ENCODE measurements around the gene CDC42BPA.

DNA sequence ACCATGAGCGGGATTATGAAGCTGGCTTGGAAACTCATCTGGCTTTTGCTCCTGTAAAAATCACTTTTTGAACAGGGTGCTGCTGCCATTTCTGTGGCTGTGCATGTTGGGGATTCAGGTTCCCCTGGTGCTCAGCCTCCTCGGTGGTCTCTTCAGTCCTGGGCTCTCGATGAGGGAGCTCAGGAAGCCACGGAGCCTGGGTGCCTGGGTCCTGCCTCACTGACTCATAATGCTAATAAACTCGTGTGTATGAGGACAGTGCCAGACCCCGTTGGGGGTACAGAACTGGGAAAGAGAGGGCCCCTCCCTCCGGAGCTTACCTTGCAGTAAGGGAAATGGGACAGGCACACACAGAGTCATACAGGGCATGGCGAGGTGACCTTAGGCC lies 372.4 kb downstream of the CDC42BPA start:
- no peak for TF ChIP-seq TOX (CRISPR knock-in tag; IDR thresholded peaks at IDR 0.05; ENCODE audit: borderline replicate concordance)
- TF ChIP-seq, protein P1, sequence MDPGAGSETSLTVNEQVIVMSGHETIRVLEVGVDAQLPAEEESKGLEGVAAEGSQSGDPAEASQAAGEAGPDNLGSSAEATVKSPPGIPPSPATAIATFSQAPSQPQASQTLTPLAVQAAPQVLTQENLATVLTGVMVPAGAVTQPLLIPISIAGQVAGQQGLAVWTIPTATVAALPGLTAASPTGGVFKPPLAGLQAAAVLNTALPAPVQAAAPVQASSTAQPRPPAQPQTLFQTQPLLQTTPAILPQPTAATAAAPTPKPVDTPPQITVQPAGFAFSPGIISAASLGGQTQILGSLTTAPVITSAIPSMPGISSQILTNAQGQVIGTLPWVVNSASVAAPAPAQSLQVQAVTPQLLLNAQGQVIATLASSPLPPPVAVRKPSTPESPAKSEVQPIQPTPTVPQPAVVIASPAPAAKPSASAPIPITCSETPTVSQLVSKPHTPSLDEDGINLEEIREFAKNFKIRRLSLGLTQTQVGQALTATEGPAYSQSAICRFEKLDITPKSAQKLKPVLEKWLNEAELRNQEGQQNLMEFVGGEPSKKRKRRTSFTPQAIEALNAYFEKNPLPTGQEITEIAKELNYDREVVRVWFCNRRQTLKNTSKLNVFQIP (CRISPR knock-in tag; IDR thresholded peaks at IDR 0.05; ENCODE audit: borderline replicate concordance, low read depth), result no peak
